ENCODE data around the gene PNKP. TPM values are rescaled to one million over a fixed set of nuclear protein-coding genes. Genes with fewer than 3 reads are reported as not detected.

The PNKP gene
- total and polyA plus RNA-seq, 9 of the 15 experiments (the other 6 are each of a cell fraction or from before 2014, with no cell fraction given), result 2.8 to 85.4 (median 25.3) TPM

DNA sequence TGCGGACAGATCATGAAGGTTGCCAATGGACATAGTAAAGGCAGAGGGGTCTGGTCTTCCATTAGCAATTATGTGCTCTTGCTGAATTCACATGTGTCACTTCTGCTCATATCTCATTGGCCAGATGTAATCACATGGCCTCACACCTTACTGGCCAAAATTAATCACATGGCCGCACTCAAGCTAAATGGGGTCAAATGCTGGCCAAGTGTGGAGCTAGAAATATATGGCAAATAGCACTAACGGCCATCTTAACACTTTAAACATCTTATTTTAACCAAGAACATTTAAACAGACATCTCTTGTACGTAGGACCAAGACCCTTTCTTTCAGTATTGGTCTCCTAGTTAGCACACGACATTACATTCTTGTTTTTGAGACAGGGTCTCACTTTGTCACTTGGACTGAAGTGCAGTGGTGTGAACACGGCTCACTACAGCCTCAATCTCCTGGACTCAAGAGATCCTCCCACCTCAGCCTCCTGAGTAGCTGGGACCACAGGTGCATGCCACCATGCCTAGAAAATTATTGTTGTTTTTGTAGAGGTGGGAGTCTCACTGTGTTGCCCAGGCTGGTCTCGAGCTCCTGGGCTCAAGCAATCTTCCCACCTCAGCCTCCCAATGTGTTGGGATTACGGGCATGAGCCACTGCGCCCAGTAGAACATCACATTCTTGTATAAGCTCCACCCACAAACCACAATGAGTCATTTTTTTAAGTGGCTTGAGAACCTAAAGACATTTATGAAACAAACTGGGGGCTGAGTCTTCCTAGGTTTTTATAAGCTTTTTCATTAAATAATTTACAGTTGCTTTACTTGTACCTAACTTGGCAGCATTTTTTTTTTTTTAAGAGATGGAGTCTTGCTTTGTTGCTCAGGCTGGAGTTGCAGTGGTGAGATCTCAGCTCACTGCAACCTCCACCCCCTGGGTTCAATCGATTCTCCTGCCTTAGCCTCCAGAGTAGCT lies 19.4 kb downstream of the PNKP start (continued):
- TF ChIP-seq ZNF655 (CRISPR knock-in tag; IDR thresholded peaks at IDR 0.05) (no peak), HNRNPUL1 (IDR thresholded peaks at IDR 0.05; ENCODE audit: low read length) (no peak), ZNF384 (IDR thresholded peaks at IDR 0.05; ENCODE audit: low read depth, low read length) (no peak), KDM2B (CRISPR knock-in tag; IDR thresholded peaks at IDR 0.05) (no peak), ZNF263 (CRISPR knock-in tag; IDR thresholded peaks at IDR 0.05; ENCODE audit: borderline replicate concordance) (no peak), ILF3 (IDR thresholded peaks at IDR 0.05; ENCODE audit: borderline replicate concordance) (no peak), MCM2 (IDR thresholded peaks at IDR 0.05; ENCODE audit: low read depth) (no peak), MAFK (IDR thresholded peaks at IDR 0.05; ENCODE audit: low read length) (no peak; the same call in 1 of the 2 replicates), PHB2 (IDR thresholded peaks at IDR 0.05; ENCODE audit: low read depth) (no peak), TRIM28 (IDR thresholded peaks at IDR 0.05) (no peak), ZNF165 (CRISPR knock-in tag; IDR thresholded peaks at IDR 0.05; ENCODE audit: borderline replicate concordance) (no peak), NR2C1 (IDR thresholded peaks at IDR 0.05) (no peak), NR2C1 (tag; IDR thresholded peaks at IDR 0.05) (peak; percentile 50; the same call in 1 of the 2 replicates), NELFE (IDR thresholded peaks at IDR 0.05; ENCODE audit: insufficient read depth, insufficient read length) (no peak), ZKSCAN3 (CRISPR knock-in tag; IDR thresholded peaks at IDR 0.05) (no peak), TEAD1 (CRISPR knock-in tag; IDR thresholded peaks at IDR 0.05) (peak in 1 of 2 experiments; percentile 46; a peak in 1 of 4 replicates), HOXB6 (CRISPR knock-in tag; IDR thresholded peaks at IDR 0.05; ENCODE audit: borderline replicate concordance) (no peak), DLX4 (CRISPR knock-in tag; IDR thresholded peaks at IDR 0.05) (no peak), SMAD2 (IDR thresholded peaks at IDR 0.05; ENCODE audit: low read depth, low read length) (no peak), KHSRP (IDR thresholded peaks at IDR 0.05) (no peak), CREM (IDR thresholded peaks at IDR 0.05; ENCODE audit: low read depth) (no peak), CEBPB (tag; IDR thresholded peaks at IDR 0.05) (no peak), ZNF717 (CRISPR knock-in tag; IDR thresholded peaks at IDR 0.05) (no peak), CAMTA2 (CRISPR knock-in tag; conservative IDR thresholded peaks at IDR 0.05) (no peak), ESRRB (CRISPR knock-in tag; IDR thresholded peaks at IDR 0.05; ENCODE audit: borderline replicate concordance) (no peak), ZNF143 (CRISPR knock-in tag; IDR thresholded peaks at IDR 0.05) (no peak), HDAC6 (IDR thresholded peaks at IDR 0.05; ENCODE audit: low read depth, low read length) (no peak), SMARCE1 (IDR thresholded peaks at IDR 0.05) (peak; percentile 86), CBX5 (IDR thresholded peaks at IDR 0.05; ENCODE audit: borderline replicate concordance, low read depth) (no peak)
- TF ChIP-seq, protein P1, sequence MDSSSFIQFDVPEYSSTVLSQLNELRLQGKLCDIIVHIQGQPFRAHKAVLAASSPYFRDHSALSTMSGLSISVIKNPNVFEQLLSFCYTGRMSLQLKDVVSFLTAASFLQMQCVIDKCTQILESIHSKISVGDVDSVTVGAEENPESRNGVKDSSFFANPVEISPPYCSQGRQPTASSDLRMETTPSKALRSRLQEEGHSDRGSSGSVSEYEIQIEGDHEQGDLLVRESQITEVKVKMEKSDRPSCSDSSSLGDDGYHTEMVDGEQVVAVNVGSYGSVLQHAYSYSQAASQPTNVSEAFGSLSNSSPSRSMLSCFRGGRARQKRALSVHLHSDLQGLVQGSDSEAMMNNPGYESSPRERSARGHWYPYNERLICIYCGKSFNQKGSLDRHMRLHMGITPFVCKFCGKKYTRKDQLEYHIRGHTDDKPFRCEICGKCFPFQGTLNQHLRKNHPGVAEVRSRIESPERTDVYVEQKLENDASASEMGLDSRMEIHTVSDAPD (CRISPR knock-in tag; IDR thresholded peaks at IDR 0.05), result no peak
